GM23338 (cell line): ENCODE measurements around the gene VDR.

Experiments
- CREB1 ChIP-seq: fragments of 250-450 bp; sonication (Bioruptor Pico); IDR thresholded peaks from 2 replicates; pipeline ENCODE4 v1.5.0; 2020; ENCODE audit warnings: low read depth, mild to moderate bottlenecking, moderate library complexity
- EZH2 ChIP-seq: fragments of 200-600 bp; sonication (generic); IDR thresholded peaks from one replicate; pipeline ENCODE4 v1.8.0; 2017; ENCODE audit warnings: antibody characterized with exemption, mild to moderate bottlenecking, low read depth; ENCODE audit not compliant: unreplicated experiment
- EZH2phosphoT487 ChIP-seq: fragments of 200-600 bp; sonication (generic); IDR thresholded peaks from one replicate; pipeline ENCODE4 v1.8.1; 2018; ENCODE audit warnings: antibody characterized with exemption; ENCODE audit not compliant: unreplicated experiment
- JUNB ChIP-seq: IDR thresholded peaks from one replicate; pipeline ENCODE4 v1.6.1; 2016; ENCODE audit warnings: antibody characterized with exemption; ENCODE audit not compliant: unreplicated experiment
- POLR2AphosphoS5 ChIP-seq: IDR thresholded peaks from 2 replicates; pipeline ENCODE4 v1.6.1; 2016; ENCODE audit warnings: antibody characterized with exemption, low read depth
- TF ChIP-seq, protein P1 (sequence below), 2 experiments: fragments of 200-600 bp in 1 of 2; sonication (generic) in 1 of 2; conservative IDR thresholded peaks; 2 replicates each; pipeline versions ENCODE4 v1.5.1 to v1.6.1; 2016 to 2017; ENCODE audit warnings: antibody characterized with exemption in 2 of 2, low read depth in 2 of 2, mild to moderate bottlenecking in 2 of 2, moderate library complexity in 1 of 2

DNA sequence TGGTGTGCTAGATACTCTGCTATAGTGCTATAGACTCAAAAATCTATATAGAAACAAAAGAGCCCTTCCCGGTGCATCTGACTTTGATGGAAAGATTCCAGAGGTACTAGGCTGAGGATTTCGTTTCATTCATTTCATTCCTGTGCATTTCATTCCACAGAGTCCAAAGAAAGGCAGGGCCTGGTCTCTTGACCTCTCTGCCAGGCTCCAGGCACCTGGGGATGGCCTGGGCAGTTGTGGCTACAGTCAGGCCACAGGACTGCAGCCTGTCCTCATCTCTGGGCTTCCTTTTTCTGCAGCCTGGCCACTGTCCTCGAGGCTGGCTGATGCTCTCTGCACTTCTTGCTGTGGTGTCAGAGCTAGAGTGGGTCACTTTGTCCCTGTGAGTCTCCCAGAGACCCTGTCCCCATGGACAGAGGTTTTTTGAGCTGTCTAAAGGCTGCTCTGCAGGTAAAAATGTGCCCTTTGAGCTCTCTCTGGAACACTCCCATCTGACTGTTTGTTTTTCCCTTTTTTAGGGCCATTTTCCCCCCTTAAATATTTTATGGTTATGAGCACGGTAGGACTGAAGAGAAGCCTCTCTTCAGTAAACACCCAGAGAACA, 3.2 kb upstream of the VDR start:
- TF ChIP-seq, protein P1, sequence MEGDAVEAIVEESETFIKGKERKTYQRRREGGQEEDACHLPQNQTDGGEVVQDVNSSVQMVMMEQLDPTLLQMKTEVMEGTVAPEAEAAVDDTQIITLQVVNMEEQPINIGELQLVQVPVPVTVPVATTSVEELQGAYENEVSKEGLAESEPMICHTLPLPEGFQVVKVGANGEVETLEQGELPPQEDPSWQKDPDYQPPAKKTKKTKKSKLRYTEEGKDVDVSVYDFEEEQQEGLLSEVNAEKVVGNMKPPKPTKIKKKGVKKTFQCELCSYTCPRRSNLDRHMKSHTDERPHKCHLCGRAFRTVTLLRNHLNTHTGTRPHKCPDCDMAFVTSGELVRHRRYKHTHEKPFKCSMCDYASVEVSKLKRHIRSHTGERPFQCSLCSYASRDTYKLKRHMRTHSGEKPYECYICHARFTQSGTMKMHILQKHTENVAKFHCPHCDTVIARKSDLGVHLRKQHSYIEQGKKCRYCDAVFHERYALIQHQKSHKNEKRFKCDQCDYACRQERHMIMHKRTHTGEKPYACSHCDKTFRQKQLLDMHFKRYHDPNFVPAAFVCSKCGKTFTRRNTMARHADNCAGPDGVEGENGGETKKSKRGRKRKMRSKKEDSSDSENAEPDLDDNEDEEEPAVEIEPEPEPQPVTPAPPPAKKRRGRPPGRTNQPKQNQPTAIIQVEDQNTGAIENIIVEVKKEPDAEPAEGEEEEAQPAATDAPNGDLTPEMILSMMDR (conservative IDR thresholded peaks at IDR 0.05; ENCODE audit: low read depth in 2 of 2), result no peak
- TF ChIP-seq POLR2AphosphoS5, result no peak
- TF ChIP-seq EZH2phosphoT487, result no peak
- TF ChIP-seq EZH2, result no peak
- TF ChIP-seq JUNB, result no peak
- no peak for TF ChIP-seq CREB1 (CRISPR knock-in tag)
